ENCODE data around the gene ABCB9.
"Not testable (repeated sequence)": the region's sequence is repeated elsewhere in the genome, so short reads cannot be mapped to it uniquely, and the experiment has no call there.

ABCB9 gene

GRCh38 chr12:122965851-122966742 is at the start of gene ABCB9:
TSS of gene ABCB9 (minus strand) at chr12:122966463. CDS start at chr12:122960235, 6,228 bp downstream.
- peak; percentile 65 for DNase-seq

- DNase-seq, result not testable (repeated sequence)
These were observed 48.2 kb upstream of the ABCB9 start for GRCh38 chr12:123014473-123014872.

- no peak for DNase-seq
These were observed 47.2 kb upstream of the ABCB9 start for GRCh38 chr12:123013185-123014095.

- no peak for DNase-seq
These were observed 45.4 kb upstream of the ABCB9 start for GRCh38 chr12:123011701-123012100.

GRCh38 chr12:123010681-123011080 is 44.4 kb upstream of the ABCB9 start:
- DNase-seq, result no peak

GRCh38 chr12:123010110-123010509 is 43.8 kb upstream of the ABCB9 start:
- DNase-seq, result no peak

GRCh38 chr12:123006977-123007376 is 40.7 kb upstream of the ABCB9 start:
- DNase-seq, result no peak

GRCh38 chr12:123005081-123005626 is 38.9 kb upstream of the ABCB9 start:
- DNase-seq, result no peak

- no peak for DNase-seq
These were observed 38.0 kb upstream of the ABCB9 start for GRCh38 chr12:123004287-123004686.

- no peak for DNase-seq
These were observed 37.0 kb upstream of the ABCB9 start for GRCh38 chr12:123003257-123003656.

- DNase-seq, result no peak
These were observed 35.2 kb upstream of the ABCB9 start for GRCh38 chr12:123001464-123001863.

GRCh38 chr12:123000578-123000977 is 34.3 kb upstream of the ABCB9 start:
- no peak for DNase-seq

- DNase-seq, result no peak
These were observed 33.7 kb upstream of the ABCB9 start for GRCh38 chr12:122999986-123000420.

- DNase-seq, result no peak
These were observed 33.1 kb upstream of the ABCB9 start for GRCh38 chr12:122999196-122999946.

- DNase-seq, result no peak
These were observed 32.1 kb upstream of the ABCB9 start for GRCh38 chr12:122998316-122998715.

- no peak for DNase-seq
These were observed 31.3 kb upstream of the ABCB9 start for GRCh38 chr12:122997343-122998250.

GRCh38 chr12:122996621-122997342 is 30.5 kb upstream of the ABCB9 start:
- no peak for DNase-seq

- DNase-seq, result no peak
These were observed 29.9 kb upstream of the ABCB9 start for GRCh38 chr12:122996188-122996601.

- no peak for DNase-seq
These were observed 29.4 kb upstream of the ABCB9 start for GRCh38 chr12:122995503-122996187.
